ENCODE data around the gene HAO2. TPM values are rescaled to one million over a fixed set of nuclear protein-coding genes. Genes with fewer than 3 reads are reported as not detected.

Gene HAO2
- total RNA-seq, 1 experiment from 2014 or later, result 0.13 TPM

DNA sequence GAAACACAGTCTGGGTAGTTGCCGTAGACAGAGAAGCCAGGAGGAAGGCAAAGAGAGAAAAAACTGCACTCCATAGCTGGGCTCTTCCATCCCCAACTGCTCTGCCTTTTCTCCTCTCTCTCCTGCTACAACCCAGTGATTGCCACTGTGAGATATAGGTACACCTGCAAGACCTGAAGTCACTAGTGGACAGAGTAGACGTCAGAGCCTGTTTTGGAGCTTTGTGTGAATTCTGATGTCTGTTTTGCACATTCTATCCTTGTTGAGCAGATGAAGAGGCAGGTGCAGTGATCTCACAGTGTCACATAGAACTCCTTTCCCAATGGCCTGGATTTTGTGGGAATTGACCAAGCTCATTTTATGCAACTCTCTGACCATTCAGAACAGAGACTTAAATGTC, 2.2 kb downstream of the HAO2 start:
- Histone ChIP-seq H3K18ac (ENCODE audit: insufficient read length, low read depth, low read length) (no peak overlapping the region), H3K23ac (ENCODE audit: insufficient read length, low read depth, low read length) (no peak overlapping the region), H2BK20ac (ENCODE audit: low read depth, low read length, poor library complexity, severe bottlenecking) (no peak overlapping the region), H3K23me2 (ENCODE audit: insufficient read length, low read depth, low read length, poor library complexity, severe bottlenecking) (no peaks in the 10 kb centered on the region), H3K56ac (ENCODE audit: insufficient read length, low read depth, low read length) (no peak overlapping the region), H2AFZ (ENCODE audit: low read length) (no peak overlapping the region), H2BK5ac (ENCODE audit: insufficient read length, low read length) (no peak overlapping the region), H3K4ac (ENCODE audit: low read depth, low read length) (no peak overlapping the region), H3K27me3 (ENCODE audit: insufficient read depth, low read length) (no peaks in the 10 kb centered on the region), H3K79me1 (ENCODE audit: insufficient read depth, low read depth, low read length, poor library complexity, severe bottlenecking) (no peaks in the 10 kb centered on the region), H2BK12ac (ENCODE audit: insufficient read length, low read depth, low read length) (no peak overlapping the region), H3K9ac (ENCODE audit: extremely low read depth, insufficient read length, low read length) (no peak overlapping the region), H3K9me3 (ENCODE audit: control insufficient read depth, low read depth, low read length) (no peaks in the 10 kb centered on the region), H3K27ac (ENCODE audit: insufficient read length, low read depth, low read length) (no peak overlapping the region), H4K8ac (replicated peaks; ENCODE audit: insufficient read length, low read depth, low read length) (no peak overlapping the region), H3T11ph (ENCODE audit: low read length) (no peak overlapping the region), H4K91ac (ENCODE audit: insufficient read length, low read depth, low read length) (no peak overlapping the region), H4K20me1 (ENCODE audit: control insufficient read depth, insufficient read depth, insufficient read length) (no peaks in the 10 kb centered on the region), H3K4me2 (ENCODE audit: insufficient read depth, insufficient read length, low read length) (no peak overlapping the region), H4K5ac (ENCODE audit: insufficient read length, low read depth, low read length) (no peak overlapping the region), H2AK5ac (ENCODE audit: insufficient read length, low read length) (no peak overlapping the region), H3K4me1 (ENCODE audit: insufficient read depth, low read length) (no peaks in the 10 kb centered on the region), H3K79me2 (ENCODE audit: insufficient read depth, low read length) (no peaks in the 10 kb centered on the region), H3K14ac (ENCODE audit: insufficient read depth, low read length) (no peak overlapping the region), H2BK120ac (ENCODE audit: low read depth, low read length, poor library complexity, severe bottlenecking) (no peak overlapping the region), H2BK15ac (ENCODE audit: low read depth, low read length) (no peak overlapping the region)
- TF ChIP-seq, protein P1, sequence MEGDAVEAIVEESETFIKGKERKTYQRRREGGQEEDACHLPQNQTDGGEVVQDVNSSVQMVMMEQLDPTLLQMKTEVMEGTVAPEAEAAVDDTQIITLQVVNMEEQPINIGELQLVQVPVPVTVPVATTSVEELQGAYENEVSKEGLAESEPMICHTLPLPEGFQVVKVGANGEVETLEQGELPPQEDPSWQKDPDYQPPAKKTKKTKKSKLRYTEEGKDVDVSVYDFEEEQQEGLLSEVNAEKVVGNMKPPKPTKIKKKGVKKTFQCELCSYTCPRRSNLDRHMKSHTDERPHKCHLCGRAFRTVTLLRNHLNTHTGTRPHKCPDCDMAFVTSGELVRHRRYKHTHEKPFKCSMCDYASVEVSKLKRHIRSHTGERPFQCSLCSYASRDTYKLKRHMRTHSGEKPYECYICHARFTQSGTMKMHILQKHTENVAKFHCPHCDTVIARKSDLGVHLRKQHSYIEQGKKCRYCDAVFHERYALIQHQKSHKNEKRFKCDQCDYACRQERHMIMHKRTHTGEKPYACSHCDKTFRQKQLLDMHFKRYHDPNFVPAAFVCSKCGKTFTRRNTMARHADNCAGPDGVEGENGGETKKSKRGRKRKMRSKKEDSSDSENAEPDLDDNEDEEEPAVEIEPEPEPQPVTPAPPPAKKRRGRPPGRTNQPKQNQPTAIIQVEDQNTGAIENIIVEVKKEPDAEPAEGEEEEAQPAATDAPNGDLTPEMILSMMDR (conservative IDR thresholded peaks at IDR 0.05), result no peak
- no peak for DNase-seq
- Mint-ChIP-seq H3K36me3 (ENCODE audit: insufficient read depth in 1 of 3, low read depth in 3 of 3) (no peaks in the 10 kb centered on the region), H3K4me3 (no peak overlapping the region), H3K27ac (no peak overlapping the region), H3K27me3 (ENCODE audit: low read depth) (no peaks in the 10 kb centered on the region), H3K4me1 (peaks cover 11 to 18% of the 10 kb centered on the region in 2 experiments), H3K9me3 (peaks cover 0 to under 1% of the 10 kb centered on the region in 2 experiments; a peak in 2 of 5 replicates)
- WGBS (ENCODE audit: extremely low coverage, insufficient read length, low lambda C conversion rate), result no CpG with 5 or more reads among the region's 2 CpGs
